ENCODE measurements around the gene PRKCA. TPM values are rescaled to one million over a fixed set of nuclear protein-coding genes. Genes with fewer than 3 reads are reported as not detected.

The PRKCA gene
- total RNA-seq, 1 donor = 60.5 TPM

DNA sequence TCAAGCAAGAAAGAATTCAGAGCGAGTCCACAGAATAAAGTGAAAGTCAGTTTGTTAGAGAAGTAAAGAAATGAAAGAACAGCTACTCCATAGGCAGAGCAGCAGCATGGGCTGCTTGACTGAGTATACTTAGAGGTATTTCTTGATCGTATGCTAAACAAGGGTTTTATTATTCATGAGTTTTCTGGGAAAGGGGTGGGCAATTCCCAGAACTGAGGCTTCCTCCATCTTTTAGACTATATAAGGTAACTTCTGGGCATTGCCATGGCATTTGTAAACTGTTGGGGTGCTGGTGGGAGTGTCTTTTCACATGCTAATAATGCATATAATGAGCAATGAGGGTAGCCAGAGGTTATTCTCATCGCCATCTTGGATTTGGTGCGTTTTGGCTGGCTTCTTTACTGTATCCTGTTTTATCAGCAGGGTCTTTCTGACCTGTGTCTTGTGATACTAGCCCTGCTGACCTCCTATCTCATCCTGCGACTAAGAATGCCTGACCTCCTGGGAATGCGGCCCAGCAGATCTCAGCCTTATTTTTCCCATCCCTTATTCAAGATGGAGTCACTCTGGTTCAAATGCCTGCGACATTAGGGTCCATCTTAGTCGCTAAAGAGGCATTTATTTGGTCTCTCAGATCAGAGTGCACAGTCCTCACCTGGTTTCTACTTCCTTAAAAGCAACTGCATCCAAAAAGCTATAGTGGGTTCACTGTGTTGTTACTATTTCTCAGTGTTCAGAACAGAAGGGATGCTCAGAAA, 432.0 kb downstream of the PRKCA start:
- no peak overlapping the region for H3K4me3 ChIP-seq (ENCODE audit: low read depth, low read length)
- DNase-seq (ENCODE audit: low read depth) = no peak
- TF ChIP-seq, protein P1, sequence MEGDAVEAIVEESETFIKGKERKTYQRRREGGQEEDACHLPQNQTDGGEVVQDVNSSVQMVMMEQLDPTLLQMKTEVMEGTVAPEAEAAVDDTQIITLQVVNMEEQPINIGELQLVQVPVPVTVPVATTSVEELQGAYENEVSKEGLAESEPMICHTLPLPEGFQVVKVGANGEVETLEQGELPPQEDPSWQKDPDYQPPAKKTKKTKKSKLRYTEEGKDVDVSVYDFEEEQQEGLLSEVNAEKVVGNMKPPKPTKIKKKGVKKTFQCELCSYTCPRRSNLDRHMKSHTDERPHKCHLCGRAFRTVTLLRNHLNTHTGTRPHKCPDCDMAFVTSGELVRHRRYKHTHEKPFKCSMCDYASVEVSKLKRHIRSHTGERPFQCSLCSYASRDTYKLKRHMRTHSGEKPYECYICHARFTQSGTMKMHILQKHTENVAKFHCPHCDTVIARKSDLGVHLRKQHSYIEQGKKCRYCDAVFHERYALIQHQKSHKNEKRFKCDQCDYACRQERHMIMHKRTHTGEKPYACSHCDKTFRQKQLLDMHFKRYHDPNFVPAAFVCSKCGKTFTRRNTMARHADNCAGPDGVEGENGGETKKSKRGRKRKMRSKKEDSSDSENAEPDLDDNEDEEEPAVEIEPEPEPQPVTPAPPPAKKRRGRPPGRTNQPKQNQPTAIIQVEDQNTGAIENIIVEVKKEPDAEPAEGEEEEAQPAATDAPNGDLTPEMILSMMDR (IDR thresholded peaks at IDR 0.05; ENCODE audit: insufficient read depth, low read depth, low read length) = no peak

DNA sequence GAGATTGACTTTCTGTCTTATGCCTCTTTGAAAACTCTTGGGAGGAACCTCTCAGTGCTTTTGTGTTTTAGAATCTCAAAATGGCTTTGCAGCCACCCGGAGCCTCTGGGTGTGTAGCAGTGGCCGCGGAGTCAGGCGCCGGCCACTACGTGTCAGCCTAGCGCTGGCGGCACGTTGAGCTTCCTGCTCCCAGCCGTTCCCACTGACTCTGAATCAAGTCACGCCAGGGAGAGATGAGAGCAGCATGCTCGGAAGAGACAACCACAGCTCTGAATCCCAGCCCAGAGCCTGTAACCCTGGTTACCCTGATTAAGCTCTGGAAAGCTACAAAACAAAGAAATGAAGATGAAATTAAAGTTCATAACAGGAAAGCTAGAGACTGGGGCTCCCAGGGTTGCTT, 435.1 kb downstream of the PRKCA start:
- DNase-seq (ENCODE audit: low read depth) = no peak
- no peak overlapping the region for H3K4me3 ChIP-seq (ENCODE audit: low read depth, low read length)
- TF ChIP-seq, protein P1 (IDR thresholded peaks at IDR 0.05; ENCODE audit: insufficient read depth, low read depth, low read length) = no peak

- TF ChIP-seq, protein P1 (IDR thresholded peaks at IDR 0.05; ENCODE audit: insufficient read depth, low read depth, low read length) = no peak
- no peak for DNase-seq (ENCODE audit: low read depth)
- H3K4me3 ChIP-seq (ENCODE audit: low read depth, low read length) = no peak overlapping the region
These were observed 435.9 kb downstream of the PRKCA start for GRCh38 chr17:66738301-66738700.

- TF ChIP-seq, protein P1 (IDR thresholded peaks at IDR 0.05; ENCODE audit: insufficient read depth, low read depth, low read length) = no peak
- H3K4me3 ChIP-seq (ENCODE audit: low read depth, low read length) = no peak overlapping the region
- no peak for DNase-seq (ENCODE audit: low read depth)
These were observed 437.1 kb downstream of the PRKCA start for GRCh38 chr17:66739553-66739952.

GRCh38 chr17:66740226-66740625, 437.8 kb downstream of the PRKCA start:
- H3K4me3 ChIP-seq (ENCODE audit: low read depth, low read length) = no peak overlapping the region
- TF ChIP-seq, protein P1 (IDR thresholded peaks at IDR 0.05; ENCODE audit: insufficient read depth, low read depth, low read length) = no peak
- no peak for DNase-seq (ENCODE audit: low read depth)

GRCh38 chr17:66743511-66743910, 441.1 kb downstream of the PRKCA start:
- no peak for DNase-seq (ENCODE audit: low read depth)

More at GRCh38 chr17:66743511-66743910, 441.1 kb downstream of the PRKCA start:
- TF ChIP-seq, protein P1 (IDR thresholded peaks at IDR 0.05; ENCODE audit: insufficient read depth, low read depth, low read length) = no peak
- no peak overlapping the region for H3K4me3 ChIP-seq (ENCODE audit: low read depth, low read length)
